NCI-H345 treated with DMSO at 0.1 percent for 48 hours (cell line): ENCODE measurements around the gene ACOT4.
"Not testable (repeated sequence)": the region's sequence is repeated elsewhere in the genome, so short reads cannot be mapped to it uniquely, and the experiment has no call there.

Experiments
- DNase-seq: peaks from one replicate; lab custom pipeline; 2025; ENCODE audit not compliant: unreplicated experiment; lab: John Stamatoyannopoulos, UW

The ACOT4 gene, protein sequence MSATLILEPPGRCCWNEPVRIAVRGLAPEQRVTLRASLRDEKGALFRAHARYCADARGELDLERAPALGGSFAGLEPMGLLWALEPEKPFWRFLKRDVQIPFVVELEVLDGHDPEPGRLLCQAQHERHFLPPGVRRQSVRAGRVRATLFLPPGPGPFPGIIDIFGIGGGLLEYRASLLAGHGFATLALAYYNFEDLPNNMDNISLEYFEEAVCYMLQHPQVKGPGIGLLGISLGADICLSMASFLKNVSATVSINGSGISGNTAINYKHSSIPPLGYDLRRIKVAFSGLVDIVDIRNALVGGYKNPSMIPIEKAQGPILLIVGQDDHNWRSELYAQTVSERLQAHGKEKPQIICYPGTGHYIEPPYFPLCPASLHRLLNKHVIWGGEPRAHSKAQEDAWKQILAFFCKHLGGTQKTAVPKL

DNA sequence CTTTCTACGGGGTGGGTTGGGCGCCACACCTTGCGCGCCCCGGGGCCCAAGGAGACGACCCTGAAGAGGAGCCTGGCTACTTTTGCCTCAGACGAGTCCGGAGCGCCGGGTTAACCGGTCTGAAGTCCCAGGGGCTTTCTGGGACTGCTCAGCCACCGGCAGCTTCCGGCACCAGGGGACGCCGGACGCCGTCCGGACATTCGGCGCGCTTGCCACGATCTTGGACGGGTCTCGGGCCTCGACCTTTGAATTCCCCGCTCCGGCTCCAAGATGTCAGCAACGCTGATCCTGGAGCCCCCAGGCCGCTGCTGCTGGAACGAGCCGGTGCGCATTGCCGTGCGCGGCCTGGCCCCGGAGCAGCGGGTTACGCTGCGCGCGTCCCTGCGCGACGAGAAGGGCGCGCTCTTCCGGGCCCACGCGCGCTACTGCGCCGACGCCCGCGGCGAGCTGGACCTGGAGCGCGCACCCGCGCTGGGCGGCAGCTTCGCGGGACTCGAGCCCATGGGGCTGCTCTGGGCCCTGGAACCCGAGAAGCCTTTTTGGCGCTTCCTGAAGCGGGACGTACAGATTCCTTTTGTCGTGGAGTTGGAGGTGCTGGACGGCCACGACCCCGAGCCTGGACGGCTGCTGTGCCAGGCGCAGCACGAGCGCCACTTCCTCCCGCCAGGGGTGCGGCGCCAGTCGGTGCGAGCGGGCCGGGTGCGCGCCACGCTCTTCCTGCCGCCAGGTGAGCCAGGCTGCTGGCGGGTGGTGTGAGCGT, at the start of gene ACOT4:
TSS of gene ACOT4 (plus strand) at position 184 of the 760 bp plus-strand sequence. CDS start at position 271, 87 bp downstream.
- no peak for DNase-seq

DNA sequence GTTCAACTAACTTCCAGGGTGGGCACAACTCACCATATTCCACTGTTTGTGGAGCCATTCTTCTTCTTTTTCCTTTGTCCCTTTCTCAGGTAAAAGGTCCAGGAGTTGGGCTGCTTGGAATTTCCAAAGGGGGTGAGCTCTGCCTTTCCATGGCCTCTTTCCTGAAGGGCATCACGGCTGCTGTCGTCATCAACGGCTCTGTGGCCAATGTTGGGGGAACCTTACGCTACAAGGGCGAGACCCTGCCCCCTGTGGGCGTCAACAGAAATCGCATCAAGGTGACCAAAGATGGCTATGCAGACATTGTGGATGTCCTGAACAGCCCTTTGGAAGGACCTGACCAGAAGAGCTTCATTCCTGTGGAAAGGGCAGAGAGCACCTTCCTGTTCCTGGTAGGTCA, 48.7 kb upstream of the ACOT4 start:
- DNase-seq, result not testable (repeated sequence)

DNA sequence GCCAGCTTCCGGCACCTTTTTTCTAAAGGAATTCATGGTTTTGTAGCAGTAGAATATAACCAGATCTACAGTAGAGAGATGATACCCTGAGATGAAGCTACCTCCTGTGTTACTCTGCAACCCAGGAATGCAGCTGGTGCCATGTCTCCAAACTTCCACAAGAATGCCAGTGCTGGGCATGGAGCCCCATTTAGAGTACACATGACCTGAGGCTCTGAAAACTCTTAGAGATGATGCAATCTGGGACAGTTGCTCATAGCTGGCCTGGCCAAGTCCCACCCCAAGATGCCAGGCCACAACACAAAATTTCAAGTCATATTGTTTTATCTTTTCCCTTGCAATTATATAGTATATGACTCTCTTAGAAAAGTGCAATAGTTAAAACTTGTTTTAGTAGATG, 46.3 kb upstream of the ACOT4 start:
- not testable (repeated sequence) for DNase-seq

DNA sequence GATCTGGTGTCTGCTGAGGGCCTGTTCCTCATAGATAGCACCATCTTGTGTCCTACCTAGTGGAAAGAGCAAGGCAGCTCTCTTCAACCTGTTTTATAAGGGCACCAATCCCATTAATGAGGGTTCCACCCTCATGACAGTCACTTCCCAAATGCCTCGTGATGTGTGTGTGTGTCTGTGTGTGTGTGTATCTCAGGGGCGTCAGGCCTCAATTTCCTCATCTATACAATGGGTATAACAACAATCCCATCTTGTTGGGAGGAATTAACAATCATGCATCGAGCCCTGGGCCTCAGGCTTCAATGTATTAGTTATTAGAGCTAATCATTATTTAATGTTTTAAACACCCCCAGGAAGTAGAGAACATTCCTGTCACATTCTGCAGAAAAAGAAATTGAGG, 42.6 kb upstream of the ACOT4 start:
- not testable (repeated sequence) for DNase-seq

DNA sequence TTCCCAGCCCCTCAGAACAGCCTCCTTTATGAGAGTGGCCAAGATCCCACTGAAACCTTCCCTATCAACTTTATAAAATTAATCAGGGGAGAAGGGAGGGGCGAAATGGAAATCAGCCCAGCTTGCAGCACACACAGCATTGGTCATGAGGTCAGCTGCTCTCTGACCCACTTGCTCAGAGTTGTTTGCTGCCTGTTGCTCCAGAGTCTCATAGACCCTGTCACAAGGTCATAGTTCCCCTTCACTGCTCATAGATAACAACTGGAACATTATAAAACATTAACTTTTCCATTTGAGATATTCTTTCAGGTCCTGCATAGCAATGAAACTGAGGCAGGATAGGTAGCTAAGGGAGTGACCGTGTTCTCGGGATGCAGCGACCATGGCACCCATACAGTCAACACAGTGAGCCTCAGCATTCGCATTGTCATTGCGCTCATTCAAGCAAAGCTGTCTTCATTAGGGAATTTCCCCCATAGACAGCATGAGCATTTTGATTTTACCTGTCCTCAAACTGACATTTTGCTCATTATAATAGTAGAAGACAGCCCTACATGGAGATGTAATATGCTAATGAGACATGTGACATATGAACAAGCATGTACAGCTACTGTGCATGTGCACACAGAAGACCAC, 41.7 kb upstream of the ACOT4 start:
- not testable (repeated sequence) for DNase-seq

DNA sequence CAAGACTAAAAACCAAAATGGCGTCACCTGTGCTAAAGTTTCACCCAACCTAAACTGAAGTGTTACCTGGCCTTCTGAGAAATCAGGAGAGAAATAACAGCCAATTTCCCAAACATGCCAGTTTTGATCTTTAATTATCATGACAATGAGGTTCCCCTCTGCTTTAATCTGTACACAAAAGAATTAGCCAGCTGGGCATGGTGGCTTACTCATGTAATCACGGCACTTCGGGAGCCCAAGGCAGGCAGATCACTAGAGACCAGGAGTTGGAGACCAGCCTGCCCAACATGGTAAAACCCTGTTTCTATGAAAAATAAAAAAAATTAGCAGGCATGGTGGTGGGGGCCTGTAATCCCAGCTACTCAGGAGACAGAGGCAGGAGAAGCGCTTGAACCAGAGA, 37.8 kb upstream of the ACOT4 start:
- DNase-seq, result no peak

DNA sequence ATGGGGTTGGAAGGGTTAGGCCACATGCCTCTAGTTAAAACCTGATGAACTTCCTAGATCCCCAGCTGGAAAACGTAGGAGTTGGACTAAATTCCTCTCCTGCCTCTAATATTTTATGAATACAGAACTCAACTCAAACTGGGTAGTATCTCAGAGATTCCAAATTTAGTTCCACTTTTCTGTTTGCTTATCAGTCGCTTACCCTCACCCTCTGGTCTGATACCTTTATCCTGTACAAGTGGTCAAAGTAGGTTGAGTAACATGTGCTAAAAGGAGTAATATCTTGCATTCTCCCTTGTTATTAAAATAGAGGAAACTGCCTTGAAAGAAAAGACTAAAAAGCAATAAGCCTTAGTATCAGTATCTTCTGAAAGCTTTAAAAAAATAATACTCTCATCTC, 34.5 kb upstream of the ACOT4 start:
- DNase-seq, result not testable (repeated sequence)

DNA sequence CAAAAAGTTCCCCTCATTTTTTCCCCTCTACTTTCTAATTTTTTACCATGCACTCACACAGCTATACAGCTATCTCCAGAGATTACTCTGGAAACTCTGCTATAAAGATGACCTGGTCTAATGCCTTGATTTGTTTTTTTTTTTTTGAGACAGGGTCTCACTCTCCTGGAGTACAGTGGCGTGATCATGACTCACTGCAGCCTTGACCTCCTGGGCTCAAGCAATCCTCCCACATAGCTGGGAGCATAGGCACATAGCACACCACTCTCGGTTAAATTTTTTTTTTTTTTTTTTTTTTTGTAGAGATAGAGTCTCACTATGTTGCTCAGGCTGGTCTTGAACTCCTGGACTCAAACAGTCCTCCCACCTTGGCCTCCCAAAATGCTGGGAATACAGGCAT, 33.4 kb upstream of the ACOT4 start:
- not testable (repeated sequence) for DNase-seq

DNA sequence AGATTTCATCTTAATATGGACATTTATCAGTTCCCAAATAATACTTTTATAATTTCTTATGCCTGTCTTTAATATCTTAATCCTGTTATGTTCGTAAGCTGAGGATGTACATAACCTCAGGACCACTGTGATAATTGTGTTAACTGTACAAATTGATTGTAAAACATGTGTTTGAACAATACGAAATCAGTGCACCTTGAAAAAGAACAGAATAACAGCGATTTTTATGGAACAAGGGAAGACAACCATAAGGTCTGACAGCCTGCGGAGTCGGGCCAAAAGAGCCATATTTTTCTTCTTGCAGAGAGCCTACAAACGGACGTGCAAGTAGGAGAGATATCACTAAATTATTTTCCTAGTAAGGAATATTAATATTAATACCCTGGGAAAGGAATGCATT, 29.4 kb upstream of the ACOT4 start:
- DNase-seq, result not testable (repeated sequence)

DNA sequence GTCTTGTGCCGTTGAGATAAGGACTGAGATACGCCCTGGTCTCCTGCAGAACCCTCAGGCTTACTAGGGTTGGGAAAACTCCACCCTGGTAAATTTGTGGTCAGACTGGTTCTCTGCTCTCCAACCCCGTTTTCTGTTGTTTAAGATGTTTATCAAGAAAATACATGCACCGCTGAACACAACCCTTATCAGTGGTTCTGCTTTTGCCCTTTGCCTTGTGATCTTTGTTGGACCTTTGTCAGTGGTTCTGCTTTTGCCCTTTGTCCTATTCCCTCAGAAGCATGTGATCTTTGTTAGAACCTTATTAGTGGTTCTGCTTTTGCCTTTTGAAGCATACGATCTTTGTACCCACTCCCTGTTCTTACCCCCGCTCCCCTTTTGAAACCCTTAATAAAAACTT, 29.0 kb upstream of the ACOT4 start:
- DNase-seq, result not testable (repeated sequence)

DNA sequence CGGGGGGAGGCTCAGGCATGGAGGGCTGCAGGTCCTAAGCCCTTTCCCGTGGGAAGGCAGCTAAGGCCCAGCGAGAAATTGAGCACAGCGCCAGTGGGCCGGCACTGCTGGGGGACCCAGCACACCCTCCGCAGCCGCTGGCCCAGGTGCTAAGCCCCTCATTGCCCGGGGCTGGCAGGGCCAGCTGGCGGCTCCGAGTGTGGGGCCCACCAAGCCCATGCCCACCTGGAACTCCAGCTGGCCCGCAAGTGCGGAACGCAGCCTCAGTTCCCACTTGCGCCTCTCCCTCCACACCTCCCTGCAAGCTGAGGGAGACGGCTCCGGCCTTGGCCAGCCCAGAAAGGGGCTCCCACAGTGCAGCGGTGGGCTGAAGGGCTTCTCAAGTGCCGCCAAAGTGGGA, 25.2 kb upstream of the ACOT4 start:
- DNase-seq, result not testable (repeated sequence)

DNA sequence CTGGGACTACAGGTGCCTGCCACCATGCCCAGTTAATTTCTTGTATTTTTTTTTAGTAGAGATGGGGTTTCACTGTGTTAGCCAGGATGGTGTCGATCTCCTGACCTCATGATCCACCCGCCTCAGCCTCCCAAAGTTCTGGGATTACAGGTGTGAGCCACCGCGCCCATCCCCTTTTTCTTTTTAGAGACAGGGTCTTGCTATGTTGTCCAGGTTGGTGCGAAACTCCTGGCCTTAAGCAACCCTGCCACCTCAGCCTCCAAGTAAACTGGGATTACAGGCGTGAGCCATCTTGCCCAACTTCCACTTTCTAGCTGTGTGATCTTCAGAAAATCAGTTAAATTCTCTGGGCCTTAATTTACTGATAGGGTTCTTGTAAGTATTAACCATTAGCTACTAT, 24.7 kb upstream of the ACOT4 start:
- DNase-seq, result not testable (repeated sequence)

DNA sequence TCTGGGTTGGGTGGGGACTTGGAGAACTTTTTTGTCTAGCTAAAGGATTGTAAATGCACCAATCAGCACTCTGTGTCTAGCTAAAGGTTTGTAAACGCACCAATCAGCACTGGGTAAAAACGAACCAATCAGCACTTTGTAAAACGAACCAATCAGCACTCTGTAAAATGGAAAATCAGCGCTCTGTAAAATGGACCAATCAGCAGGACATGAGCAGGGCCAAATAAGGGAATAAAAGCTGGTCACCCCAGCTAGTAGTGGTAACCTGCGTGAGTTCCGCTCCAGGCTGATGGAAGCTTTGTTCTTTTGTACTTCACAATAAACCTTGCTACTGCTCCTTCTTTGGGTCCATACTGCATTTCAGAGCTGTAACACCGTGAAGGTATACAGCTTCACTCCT, 24.3 kb upstream of the ACOT4 start:
- no peak for DNase-seq

DNA sequence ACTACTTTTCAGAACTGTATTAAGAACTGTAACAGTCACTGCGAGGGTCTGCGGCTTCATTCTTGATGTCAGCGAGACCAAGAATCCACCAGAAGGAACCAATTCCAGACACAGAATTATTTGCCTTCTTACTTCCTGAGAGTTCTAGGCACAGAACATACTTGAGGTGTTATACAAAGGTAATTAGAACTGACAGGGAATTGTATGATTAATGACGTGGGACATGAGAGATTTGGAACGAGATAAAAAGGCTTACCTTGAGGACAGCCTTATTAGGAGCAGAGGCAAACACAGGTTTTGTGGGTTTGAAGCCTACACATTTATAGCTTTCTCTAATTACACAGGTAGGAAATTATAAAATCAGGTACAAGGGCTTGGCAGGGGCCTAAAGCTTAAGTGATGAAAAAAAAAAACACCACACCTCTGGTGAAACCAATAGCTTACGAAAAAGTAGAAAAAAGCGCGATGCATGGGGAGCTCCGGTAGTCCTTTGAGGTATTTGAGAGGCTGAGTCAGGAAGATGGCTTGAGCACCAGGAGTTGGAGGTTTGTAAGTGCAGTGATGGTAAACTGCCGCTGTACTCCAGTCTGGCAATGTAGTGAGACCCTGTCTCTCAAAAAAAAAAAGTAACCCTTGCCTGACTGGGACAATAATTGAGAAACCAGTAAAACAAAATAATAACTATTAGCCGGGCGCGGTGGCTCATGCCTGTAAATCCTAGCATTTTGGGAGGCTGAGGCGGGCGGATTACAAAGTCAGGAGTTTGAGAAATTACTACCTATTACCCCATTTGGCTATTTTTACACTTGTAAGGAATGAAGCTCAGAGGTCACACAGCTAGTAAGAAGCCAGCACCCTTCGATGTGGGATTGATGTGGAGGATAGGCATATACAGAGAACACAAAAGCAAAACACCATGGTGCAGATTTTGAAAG, 23.5 kb upstream of the ACOT4 start:
- DNase-seq, result no peak

DNA sequence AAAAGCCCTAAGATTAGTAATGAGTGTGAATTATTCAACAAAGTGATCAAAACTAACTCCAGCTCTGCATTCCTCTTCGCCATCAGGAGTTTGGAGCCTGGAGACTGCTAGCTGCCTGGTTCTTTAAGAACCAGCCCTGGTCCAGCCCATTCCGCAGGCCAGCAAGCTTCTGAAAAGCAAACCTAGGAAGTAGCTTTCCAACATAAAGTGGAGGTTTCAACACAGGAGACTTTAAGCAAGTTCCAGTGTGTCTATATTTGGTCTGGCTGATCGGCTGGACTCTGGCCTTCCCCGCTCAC, 22.8 kb upstream of the ACOT4 start:
- not testable (repeated sequence) for DNase-seq

DNA sequence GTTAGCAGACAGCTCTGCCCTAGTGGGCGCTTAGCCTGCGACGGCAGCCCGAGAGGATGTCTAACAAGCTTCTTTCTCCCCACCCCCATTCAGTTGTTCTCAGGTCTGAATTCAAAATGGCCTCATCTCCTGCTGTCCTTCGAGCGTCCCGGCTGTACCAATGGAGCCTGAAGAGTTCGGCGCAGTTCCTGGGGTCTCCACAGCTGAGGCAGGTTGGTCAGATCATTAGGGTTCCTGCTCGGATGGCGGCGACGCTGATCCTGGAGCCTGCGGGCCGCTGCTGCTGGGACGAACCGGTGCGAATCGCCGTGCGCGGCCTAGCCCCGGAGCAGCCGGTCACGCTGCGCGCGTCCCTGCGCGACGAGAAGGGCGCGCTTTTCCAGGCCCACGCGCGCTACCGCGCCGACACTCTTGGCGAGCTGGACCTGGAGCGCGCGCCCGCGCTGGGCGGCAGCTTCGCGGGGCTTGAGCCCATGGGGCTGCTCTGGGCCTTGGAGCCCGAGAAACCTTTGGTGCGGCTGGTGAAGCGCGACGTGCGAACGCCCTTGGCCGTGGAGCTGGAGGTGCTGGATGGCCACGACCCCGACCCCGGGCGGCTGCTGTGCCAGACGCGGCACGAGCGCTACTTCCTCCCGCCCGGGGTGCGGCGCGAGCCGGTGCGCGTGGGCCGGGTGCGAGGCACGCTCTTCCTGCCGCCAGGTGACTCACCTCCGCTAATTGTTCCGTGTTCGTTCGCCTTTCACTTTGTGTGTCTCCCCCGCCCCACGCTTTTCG, 22.3 kb upstream of the ACOT4 start, which contains the start of gene ACOT2:
TSS of gene ACOT2 (plus strand) at position 29 of the 774 bp plus-strand sequence. CDS start at position 57, 28 bp downstream.
- peak; percentile 77 for DNase-seq

DNA sequence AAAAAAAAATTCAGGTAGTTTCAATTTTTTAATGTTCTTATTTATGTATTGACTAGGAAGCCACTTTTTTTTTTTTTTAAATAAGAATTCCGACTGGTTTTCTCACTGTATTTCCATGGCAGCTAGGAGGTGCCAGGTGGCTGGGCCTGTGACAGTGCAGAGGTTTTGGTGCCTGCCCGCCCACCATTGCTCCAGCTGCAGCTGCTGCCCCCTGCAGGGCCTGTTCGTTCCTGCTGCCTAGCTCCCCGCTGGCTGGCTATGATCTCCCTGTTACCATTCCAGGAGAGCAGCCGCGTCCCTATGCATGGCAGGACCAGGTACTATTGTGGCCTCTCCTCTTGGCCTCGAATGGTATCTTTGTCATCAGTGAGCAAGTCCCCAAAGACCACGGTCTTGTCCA, 20.8 kb upstream of the ACOT4 start:
- DNase-seq, result not testable (repeated sequence)

DNA sequence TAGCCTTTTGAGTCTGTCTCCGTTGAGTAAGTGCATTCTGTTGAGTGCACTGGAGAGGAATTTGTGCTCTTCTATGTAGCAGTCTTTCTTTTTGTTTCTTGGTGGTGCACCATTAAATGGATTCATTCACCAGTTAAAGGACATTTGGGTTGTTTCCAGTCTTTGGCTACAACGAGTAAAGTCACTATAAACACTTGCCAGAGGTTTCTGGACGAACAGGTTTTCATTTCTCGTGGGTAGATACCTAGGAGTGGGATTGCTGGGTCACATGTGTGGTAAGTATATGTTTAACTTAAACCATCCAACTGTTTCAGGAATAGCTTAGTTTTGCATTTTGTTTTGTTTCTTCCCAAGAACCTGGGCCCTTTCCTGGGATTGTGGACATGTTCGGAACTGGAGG, 18.6 kb upstream of the ACOT4 start:
- DNase-seq, result not testable (repeated sequence)

DNA sequence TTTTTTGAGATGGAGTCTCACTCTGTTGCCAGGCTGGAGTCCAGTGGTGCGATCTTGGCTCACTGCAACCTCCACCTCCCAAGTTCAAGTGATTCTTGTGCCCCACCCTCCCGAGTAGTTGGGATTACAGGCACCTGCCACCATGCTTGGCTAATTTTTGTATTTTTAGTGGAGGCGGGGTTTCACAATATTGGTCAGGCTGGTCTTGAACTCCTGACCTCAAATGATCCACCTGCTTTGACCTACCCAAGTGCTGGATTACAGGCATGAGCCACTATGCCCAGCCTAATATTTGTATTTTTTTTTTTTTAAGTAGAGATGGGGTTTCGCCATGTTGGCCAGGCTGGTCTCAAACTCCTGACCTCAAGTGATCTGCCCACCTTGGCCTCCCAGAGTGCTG, 17.9 kb upstream of the ACOT4 start:
- not testable (repeated sequence) for DNase-seq

DNA sequence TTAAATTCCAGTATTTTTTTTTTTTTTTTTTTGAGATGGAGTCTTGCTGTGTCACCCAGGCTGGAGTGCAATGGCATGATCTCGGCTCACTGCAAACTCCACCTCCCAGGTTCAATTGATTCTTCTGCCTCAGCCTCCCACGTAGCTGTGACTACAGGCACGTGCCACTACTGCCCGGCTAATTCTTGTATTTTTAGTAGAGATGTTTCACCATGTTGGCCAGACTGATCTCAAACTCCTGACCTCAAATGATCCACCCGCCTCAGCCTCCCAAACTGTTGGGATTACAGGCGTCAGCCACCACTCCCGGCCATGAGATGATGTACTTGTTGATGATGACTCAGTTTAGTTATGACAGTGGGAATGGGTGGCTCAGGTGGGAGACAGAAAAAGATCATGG, 17.4 kb upstream of the ACOT4 start:
- DNase-seq, result not testable (repeated sequence)
